Natural killer cell (primary cell): ENCODE results near the gene RASSF5. TPM values are rescaled to one million over a fixed set of nuclear protein-coding genes. Genes with fewer than 3 reads are reported as not detected.
A peak's percentile ranks its signal among the peaks of the same experiment; 100 is the strongest.

ENCODE experiments used
- ATAC-seq, 3 donors: fragments of 150-1000 bp in 2 of 3; fragments of 200-7000 bp in 1 of 3; cut with Tn5 transposase; 1 replicate in 1 of 3; 2 replicates in 2 of 3; pipeline ENCODE4 v1.10.0; 2021; ENCODE audit warnings: mild to moderate bottlenecking in 2 of 3, moderate library complexity in 2 of 3
- DNase-seq, 2 donors: peaks; one replicate each; pipeline versions ENCODE4 v3.0.0 to v3.0.0-alpha.2; 2013 to 2021; ENCODE audit warnings: mixed read lengths in 1 of 2
- H3K27ac ChIP-seq: one replicate; pipeline ENCODE4 v1.5.1; 2013; ENCODE audit warnings: mild to moderate bottlenecking, low read length
- H3K27me3 ChIP-seq: one replicate; pipeline ENCODE4 v1.6.1; 2013; ENCODE audit warnings: low read length; ENCODE audit not compliant: control insufficient read depth, insufficient read depth
- H3K36me3 ChIP-seq: one replicate; pipeline ENCODE4 v1.6.1; 2013; ENCODE audit warnings: low read length; ENCODE audit not compliant: control insufficient read depth, insufficient read depth
- H3K4me1 ChIP-seq: one replicate; pipeline ENCODE4 v1.6.1; 2013; ENCODE audit warnings: low read length; ENCODE audit not compliant: control insufficient read depth, insufficient read depth
- H3K4me3 ChIP-seq: one replicate; pipeline ENCODE4 v1.5.1; 2013; ENCODE audit warnings: low read length
- H3K9me3 ChIP-seq: one replicate; pipeline ENCODE4 v1.6.1; 2013; ENCODE audit warnings: low read length; ENCODE audit not compliant: control insufficient read depth, insufficient read depth
- H3K27ac Mint-ChIP-seq, 2 donors: one replicate each; pipeline ENCODE4 v1.8.0; 2022; ENCODE audit warnings: mild to moderate bottlenecking in 2 of 2, mixed read lengths in 2 of 2, moderate library complexity in 1 of 2
- H3K27me3 Mint-ChIP-seq, 2 donors: one replicate each; pipeline ENCODE4 v1.8.0; 2022; ENCODE audit warnings: low read depth in 2 of 2, mixed read lengths in 2 of 2
- H3K36me3 Mint-ChIP-seq: one replicate; pipeline ENCODE4 v1.8.0; 2022; ENCODE audit warnings: mixed read lengths
- H3K4me1 Mint-ChIP-seq, 2 donors: one replicate each; pipeline ENCODE4 v1.8.0; 2022; ENCODE audit warnings: mixed read lengths in 2 of 2
- H3K4me3 Mint-ChIP-seq: one replicate; pipeline ENCODE4 v1.8.0; 2022; ENCODE audit warnings: mild to moderate bottlenecking, moderate library complexity, mixed read lengths
- H3K9me3 Mint-ChIP-seq, 2 donors: one replicate each; pipeline ENCODE4 v1.8.0; 2022; ENCODE audit warnings: mixed read lengths in 2 of 2
- CTCF ChIP-seq: fragments of 200-600 bp; IDR thresholded peaks from one replicate; pipeline ENCODE4 v1.8.0; 2022; ENCODE audit warnings: antibody characterized with exemption
- WGBS: methylation state at CpG from one replicate; pipeline ENCODE4 v1.1.7; 2013; ENCODE audit warnings: missing lambda C conversion rate; ENCODE audit not compliant: insufficient coverage; 5-methylcytosine and 5-hydroxymethylcytosine counted together
- intact Hi-C: fragments of 100-400 bp; cut with micrococcal nuclease; formaldehyde crosslinking; loops from one replicate; pipeline ENCODE4 v1.14.2; 2022
- total RNA-seq, 4 donors: library from RNA; stranded (reverse); fragments of 120-200 nt in 1 of 4; gene quantifications; one replicate each; pipeline versions ENCODE4 v1.2.3 to v1.2.4, GENCODE V29; 2013 to 2022

RASSF5 gene
- total RNA-seq, 3 donors from 2014 or later (not counting 1 experiment from before 2014, with no cell fraction given) = 231 to 333 (median 279) TPM

- Mint-ChIP-seq H3K4me3 (peak overlapping the region; percentile 69), H3K9me3 (no peaks in the 10 kb centered on the region), H3K27me3 (peaks cover 20 to 32% of the 10 kb centered on the region in 2 donors), H3K4me1 (peaks cover 10 to 21% of the 10 kb centered on the region in 2 donors), H3K27ac (no peak overlapping the region), H3K36me3 (no peaks in the 10 kb centered on the region)
- ATAC-seq (no peak), DNase-seq (no peak)
- no peak for TF ChIP-seq CTCF
- no peak overlapping the region for H3K4me3 ChIP-seq
- H3K36me3 ChIP-seq = no peaks in the 10 kb centered on the region
- WGBS = 67% methylated on average over 3 of the region's 4 CpGs
- peaks cover 8% of the 10 kb centered on the region for H3K27me3 ChIP-seq
- peaks cover 17% of the 10 kb centered on the region for H3K4me1 ChIP-seq
- H3K9me3 ChIP-seq = no peaks in the 10 kb centered on the region
- H3K27ac ChIP-seq = no peak overlapping the region
- intact Hi-C loops = loop anchor here (10.0 kb wide), 2 partner anchors 168 to 278 kb away; no protein-coding TSS in a partner anchor
Observed at GRCh38 chr1:206636671-206637070, 129.3 kb downstream of the RASSF5 start.

- ATAC-seq (no peak), DNase-seq (no peak)
- intact Hi-C loops = loop anchor here (10.0 kb wide), 2 partner anchors 167 to 277 kb away; no protein-coding TSS in a partner anchor
- no peak for TF ChIP-seq CTCF
- no peaks in the 10 kb centered on the region for H3K36me3 Mint-ChIP-seq
- no peak overlapping the region for H3K4me3 Mint-ChIP-seq
- H3K9me3 Mint-ChIP-seq = no peaks in the 10 kb centered on the region
- peaks cover 10 to 21% of the 10 kb centered on the region in 2 donors for H3K4me1 Mint-ChIP-seq
- peaks cover 17 to 31% of the 10 kb centered on the region in 2 donors for H3K27me3 Mint-ChIP-seq
- Histone ChIP-seq H3K27me3 (peaks cover 8% of the 10 kb centered on the region), H3K9me3 (no peaks in the 10 kb centered on the region), H3K4me3 (no peak overlapping the region), H3K4me1 (peaks cover 17% of the 10 kb centered on the region), H3K36me3 (no peaks in the 10 kb centered on the region), H3K27ac (no peak overlapping the region)
- no peak overlapping the region for H3K27ac Mint-ChIP-seq
Observed at GRCh38 chr1:206637605-206638004, 130.3 kb downstream of the RASSF5 start.

Other genes starting within 250 kb of the RASSF5 start
- 10 to 100 TPM; 31.6 to 34.6 (median 32.2) TPM for gene IKBKE, start 37.1 kb upstream of the RASSF5 start, total RNA-seq
- gene EIF2D, start 104.9 kb downstream of the RASSF5 start, total RNA-seq = 10 to 100 TPM; 31.8 to 34.6 (median 32.7) TPM
- under 1 TPM; 0.16 to 0.66 (median 0.43) TPM for gene DYRK3, start 128.0 kb downstream of the RASSF5 start, total RNA-seq
- 100 to 1,000 TPM; 137 to 197 (median 178) TPM for gene MAPKAPK2, start 177.4 kb downstream of the RASSF5 start, total RNA-seq